RWPE2 (cell line): ENCODE data around the gene PITPNM3.

Experiments
- ATAC-seq: fragments of 200-7000 bp; cut with Tn5 transposase; 3 replicates; pipeline ENCODE4 v1.9.1; 2021; ENCODE audit warnings: low read depth
- DNase-seq: peaks from one replicate; pipeline ENCODE4 v3.0.0-alpha.2; 2020; ENCODE audit warnings: low spot score
- H3K27ac ChIP-seq: fragments of 450-650 bp; 2 replicates; pipeline ENCODE4 v1.5.1; 2017; ENCODE audit warnings: mild to moderate bottlenecking; ENCODE audit not compliant: poor library complexity, severe bottlenecking
- H3K27me3 ChIP-seq: fragments of 250-450 bp; sonication (Bioruptor Pico); 2 replicates; pipeline ENCODE4 v1.5.1; 2021; ENCODE audit warnings: mild to moderate bottlenecking, moderate library complexity; ENCODE audit not compliant: insufficient read depth, poor library complexity, severe bottlenecking
- H3K36me3 ChIP-seq: fragments of 250-450 bp; sonication (Bioruptor Pico); 2 replicates; pipeline ENCODE4 v1.5.1; 2020; ENCODE audit warnings: low read depth, mild to moderate bottlenecking, moderate library complexity
- H3K4me1 ChIP-seq: fragments of 250-450 bp; sonication (Bioruptor Pico); 2 replicates; pipeline ENCODE4 v1.5.1; 2021; ENCODE audit warnings: mild to moderate bottlenecking, moderate library complexity; ENCODE audit not compliant: insufficient read depth, poor library complexity, severe bottlenecking
- H3K4me3 ChIP-seq: fragments of 250-450 bp; sonication (Bioruptor Pico); 2 replicates; pipeline ENCODE4 v1.5.1; 2021; ENCODE audit warnings: mild to moderate bottlenecking, moderate library complexity; ENCODE audit not compliant: severe bottlenecking
- H3K9me3 ChIP-seq: fragments of 250-450 bp; sonication (Bioruptor Pico); 2 replicates; pipeline ENCODE4 v1.5.1; 2021; ENCODE audit warnings: mild to moderate bottlenecking, moderate library complexity; ENCODE audit not compliant: severe bottlenecking
- TF ChIP-seq, protein P1 (sequence below): fragments of 450-650 bp; IDR thresholded peaks from one replicate; pipeline ENCODE4 v1.5.1; 2017; ENCODE audit warnings: mild to moderate bottlenecking, moderate library complexity; ENCODE audit not compliant: poor library complexity, severe bottlenecking

PITPNM3 gene

DNA sequence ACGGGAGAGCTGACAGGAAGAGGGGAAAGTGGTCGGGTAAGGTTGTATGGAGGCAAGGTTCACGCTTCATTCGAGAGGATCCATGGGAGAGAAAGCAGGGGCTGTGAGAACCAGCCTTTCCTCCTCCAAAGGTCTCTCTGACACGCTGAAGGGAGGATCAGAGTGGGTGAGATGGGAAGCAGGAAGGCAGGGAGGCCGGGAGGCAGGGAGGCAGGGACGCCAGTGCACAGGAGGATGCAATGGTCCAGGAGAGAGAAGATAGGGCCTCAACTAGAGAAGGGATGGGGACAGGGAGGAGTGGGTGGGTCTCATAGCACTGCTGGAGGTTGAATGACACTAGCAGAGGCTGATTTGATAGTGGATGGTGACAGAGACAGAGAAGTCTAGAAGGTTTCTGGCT lies 58.0 kb downstream of the PITPNM3 start:
- Histone ChIP-seq H3K9me3 (no peaks in the 10 kb centered on the region), H3K4me3 (no peak overlapping the region), H3K4me1 (peaks cover 9% of the 10 kb centered on the region), H3K36me3 (no peaks in the 10 kb centered on the region), H3K27ac (no peak overlapping the region), H3K27me3 (no peaks in the 10 kb centered on the region)
- no peak for DNase-seq
- TF ChIP-seq, protein P1, sequence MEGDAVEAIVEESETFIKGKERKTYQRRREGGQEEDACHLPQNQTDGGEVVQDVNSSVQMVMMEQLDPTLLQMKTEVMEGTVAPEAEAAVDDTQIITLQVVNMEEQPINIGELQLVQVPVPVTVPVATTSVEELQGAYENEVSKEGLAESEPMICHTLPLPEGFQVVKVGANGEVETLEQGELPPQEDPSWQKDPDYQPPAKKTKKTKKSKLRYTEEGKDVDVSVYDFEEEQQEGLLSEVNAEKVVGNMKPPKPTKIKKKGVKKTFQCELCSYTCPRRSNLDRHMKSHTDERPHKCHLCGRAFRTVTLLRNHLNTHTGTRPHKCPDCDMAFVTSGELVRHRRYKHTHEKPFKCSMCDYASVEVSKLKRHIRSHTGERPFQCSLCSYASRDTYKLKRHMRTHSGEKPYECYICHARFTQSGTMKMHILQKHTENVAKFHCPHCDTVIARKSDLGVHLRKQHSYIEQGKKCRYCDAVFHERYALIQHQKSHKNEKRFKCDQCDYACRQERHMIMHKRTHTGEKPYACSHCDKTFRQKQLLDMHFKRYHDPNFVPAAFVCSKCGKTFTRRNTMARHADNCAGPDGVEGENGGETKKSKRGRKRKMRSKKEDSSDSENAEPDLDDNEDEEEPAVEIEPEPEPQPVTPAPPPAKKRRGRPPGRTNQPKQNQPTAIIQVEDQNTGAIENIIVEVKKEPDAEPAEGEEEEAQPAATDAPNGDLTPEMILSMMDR: no peak
- ATAC-seq: no peak

DNA sequence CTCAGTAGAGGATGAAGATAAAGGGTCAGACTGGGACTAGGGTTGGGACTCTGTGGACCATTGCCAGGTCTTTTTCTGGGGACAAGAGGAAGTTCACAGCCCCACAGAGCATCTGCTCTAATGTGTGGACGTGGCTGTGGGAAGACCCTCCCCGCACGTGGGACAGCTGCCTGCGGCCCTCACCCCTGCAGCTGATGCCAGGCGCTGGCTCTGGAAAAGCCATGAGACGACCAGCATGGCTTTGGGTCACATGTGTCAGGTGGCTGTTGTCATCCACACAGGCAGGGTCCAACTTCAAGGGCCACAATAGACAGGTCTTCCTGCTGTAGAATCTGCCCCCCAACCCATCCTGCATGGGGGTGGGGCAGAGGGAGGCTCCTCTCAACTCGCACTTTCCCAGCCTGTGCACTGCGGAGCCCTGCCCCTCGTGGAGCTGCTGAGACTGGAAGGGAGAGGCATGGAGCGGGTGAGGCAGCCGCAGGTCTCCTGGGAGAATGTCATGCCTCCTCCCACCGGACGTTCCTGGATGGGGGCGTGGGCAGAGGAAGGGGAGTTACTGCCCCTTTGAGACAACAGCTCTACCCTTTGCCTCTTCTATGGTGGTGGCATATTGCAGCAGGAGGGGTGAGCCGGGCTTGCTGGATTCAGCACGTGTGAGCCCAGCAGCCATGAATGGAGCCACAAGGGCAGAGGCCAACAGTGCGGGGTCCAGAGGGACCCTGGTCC lies 58.7 kb downstream of the PITPNM3 start:
- no peak overlapping the region for H3K27ac ChIP-seq
- peaks cover 9% of the 10 kb centered on the region for H3K4me1 ChIP-seq
- no peaks in the 10 kb centered on the region for H3K9me3 ChIP-seq
- ATAC-seq (no peak), DNase-seq (no peak)
- H3K36me3 ChIP-seq: no peaks in the 10 kb centered on the region
- TF ChIP-seq, protein P1: no peak
- no peak overlapping the region for H3K4me3 ChIP-seq
- H3K27me3 ChIP-seq: no peaks in the 10 kb centered on the region

DNA sequence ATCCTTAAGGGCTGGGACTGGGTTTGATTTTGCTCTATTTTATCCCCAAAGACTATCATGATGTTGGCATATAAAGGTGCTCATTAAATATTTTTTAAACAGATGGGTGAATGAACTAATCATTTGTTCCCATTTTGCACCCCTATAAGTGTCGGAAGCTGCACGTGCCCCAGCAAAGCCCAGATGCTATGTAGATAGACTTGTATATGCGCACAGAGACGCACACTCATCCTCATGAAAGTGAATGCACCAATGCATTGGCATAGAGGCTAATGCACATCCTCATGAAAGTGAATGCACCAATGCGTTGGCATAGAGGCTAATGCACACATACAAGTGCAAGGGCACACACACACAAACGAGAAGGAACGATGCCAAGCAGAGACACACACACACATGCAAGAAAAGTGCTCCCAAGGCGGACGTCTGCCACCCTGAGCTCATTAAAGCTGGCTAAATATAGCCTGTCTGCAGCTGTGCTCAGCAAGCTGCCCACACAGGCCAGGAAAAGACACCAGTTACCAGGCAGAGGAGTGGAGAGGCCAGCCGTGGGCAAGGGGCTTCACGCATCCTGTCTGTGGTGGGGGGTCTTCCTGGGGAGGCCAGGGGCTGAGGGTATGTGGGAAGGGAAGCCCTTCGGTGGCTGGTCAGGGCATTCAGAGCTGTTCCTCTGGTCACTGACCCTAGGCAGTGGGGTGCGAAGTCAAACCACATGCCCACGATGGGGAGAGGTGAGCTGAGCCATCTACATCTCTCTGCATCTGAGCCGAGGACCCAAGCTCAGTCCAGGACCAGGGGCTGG lies 59.5 kb downstream of the PITPNM3 start:
- Histone ChIP-seq H3K36me3 (no peaks in the 10 kb centered on the region), H3K27ac (no peak overlapping the region), H3K27me3 (no peaks in the 10 kb centered on the region), H3K9me3 (no peaks in the 10 kb centered on the region), H3K4me3 (no peak overlapping the region), H3K4me1 (peaks cover 9% of the 10 kb centered on the region)
- DNase-seq (no peak), ATAC-seq (no peak)
- TF ChIP-seq, protein P1: no peak

DNA sequence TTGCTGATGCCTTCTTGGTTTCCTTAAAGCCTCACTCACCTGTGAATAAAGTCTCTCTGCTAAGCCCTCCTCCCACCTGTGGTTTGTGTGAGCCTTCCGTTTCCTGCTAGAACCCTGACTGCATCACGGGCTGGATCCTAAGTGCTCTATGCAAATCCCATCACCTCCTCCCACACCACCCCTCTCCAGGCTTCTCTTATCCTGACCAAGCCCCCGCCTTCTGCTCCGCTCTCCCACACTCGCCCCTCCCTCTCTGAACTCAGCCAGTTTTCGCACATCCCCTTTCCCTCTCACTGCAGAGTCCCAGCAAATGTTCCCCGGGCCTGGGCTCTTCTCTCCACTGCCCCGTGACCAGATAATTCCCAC lies 60.3 kb downstream of the PITPNM3 start:
- H3K4me3 ChIP-seq: no peak overlapping the region
- H3K9me3 ChIP-seq: no peaks in the 10 kb centered on the region
- H3K4me1 ChIP-seq: peaks cover 9% of the 10 kb centered on the region
- no peaks in the 10 kb centered on the region for H3K27me3 ChIP-seq
- no peak for DNase-seq
- H3K27ac ChIP-seq: no peak overlapping the region
- H3K36me3 ChIP-seq: no peaks in the 10 kb centered on the region
- TF ChIP-seq, protein P1: no peak
- ATAC-seq: no peak
